AG10803 (cell line): Measurements from ENCODE around the gene CENPH.

Source experiments
- DNase-seq: peaks from one replicate; pipeline ENCODE4 v3.0.0; 2010; ENCODE audit warnings: low read depth
- H3K4me3 ChIP-seq: 2 replicates; pipeline ENCODE4 v1.5.1; 2011; ENCODE audit warnings: mild to moderate bottlenecking, low read length, control low read depth
- TF ChIP-seq, protein P1 (sequence below): conservative IDR thresholded peaks from 2 replicates; pipeline ENCODE4 v1.5.1; 2011; ENCODE audit warnings: mild to moderate bottlenecking, low read length, control low read depth, inconsistent platforms

The CENPH gene

DNA sequence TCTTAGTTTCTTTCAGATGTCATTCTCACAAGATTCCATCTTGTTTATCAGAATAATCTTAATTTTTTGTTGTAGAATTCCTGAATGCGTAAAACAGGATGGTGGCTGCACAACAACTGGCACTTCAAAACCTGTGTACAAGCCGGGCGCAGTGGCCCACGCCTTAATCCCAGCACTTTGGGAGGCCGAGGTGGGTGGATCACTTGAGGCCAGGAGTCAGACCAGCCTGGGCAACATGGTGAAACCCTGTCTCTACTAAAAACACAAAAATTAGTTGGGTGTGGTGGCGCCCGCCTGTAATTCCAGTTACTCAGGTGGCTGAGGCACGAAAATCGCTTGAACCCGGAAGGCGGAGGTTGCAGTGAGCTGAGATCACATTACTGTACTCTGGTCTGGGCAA lies 32.9 kb upstream of the CENPH start:
- no peak overlapping the region for H3K4me3 ChIP-seq
- TF ChIP-seq, protein P1, sequence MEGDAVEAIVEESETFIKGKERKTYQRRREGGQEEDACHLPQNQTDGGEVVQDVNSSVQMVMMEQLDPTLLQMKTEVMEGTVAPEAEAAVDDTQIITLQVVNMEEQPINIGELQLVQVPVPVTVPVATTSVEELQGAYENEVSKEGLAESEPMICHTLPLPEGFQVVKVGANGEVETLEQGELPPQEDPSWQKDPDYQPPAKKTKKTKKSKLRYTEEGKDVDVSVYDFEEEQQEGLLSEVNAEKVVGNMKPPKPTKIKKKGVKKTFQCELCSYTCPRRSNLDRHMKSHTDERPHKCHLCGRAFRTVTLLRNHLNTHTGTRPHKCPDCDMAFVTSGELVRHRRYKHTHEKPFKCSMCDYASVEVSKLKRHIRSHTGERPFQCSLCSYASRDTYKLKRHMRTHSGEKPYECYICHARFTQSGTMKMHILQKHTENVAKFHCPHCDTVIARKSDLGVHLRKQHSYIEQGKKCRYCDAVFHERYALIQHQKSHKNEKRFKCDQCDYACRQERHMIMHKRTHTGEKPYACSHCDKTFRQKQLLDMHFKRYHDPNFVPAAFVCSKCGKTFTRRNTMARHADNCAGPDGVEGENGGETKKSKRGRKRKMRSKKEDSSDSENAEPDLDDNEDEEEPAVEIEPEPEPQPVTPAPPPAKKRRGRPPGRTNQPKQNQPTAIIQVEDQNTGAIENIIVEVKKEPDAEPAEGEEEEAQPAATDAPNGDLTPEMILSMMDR = no peak
- no peak for DNase-seq

DNA sequence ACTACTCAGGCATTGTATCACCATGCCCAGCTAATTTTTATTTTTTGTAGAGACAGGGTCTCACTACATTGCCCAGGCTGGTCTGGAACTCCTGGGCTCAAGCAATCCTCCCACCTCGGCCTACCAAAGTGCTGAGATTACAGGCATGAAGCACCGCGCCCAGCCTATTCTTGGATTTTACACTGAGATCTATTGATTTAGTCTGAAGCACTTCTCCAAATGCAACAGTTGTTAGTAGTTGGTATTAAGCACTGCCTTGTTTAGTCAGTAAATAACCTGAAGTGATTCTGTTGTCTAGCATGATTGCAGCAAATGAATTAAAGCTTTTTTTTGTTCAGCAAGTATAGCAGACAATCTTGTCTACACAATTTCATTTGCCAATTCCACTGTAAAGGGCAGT lies 31.3 kb upstream of the CENPH start:
- H3K4me3 ChIP-seq = no peak overlapping the region
- TF ChIP-seq, protein P1 = no peak
- no peak for DNase-seq

DNA sequence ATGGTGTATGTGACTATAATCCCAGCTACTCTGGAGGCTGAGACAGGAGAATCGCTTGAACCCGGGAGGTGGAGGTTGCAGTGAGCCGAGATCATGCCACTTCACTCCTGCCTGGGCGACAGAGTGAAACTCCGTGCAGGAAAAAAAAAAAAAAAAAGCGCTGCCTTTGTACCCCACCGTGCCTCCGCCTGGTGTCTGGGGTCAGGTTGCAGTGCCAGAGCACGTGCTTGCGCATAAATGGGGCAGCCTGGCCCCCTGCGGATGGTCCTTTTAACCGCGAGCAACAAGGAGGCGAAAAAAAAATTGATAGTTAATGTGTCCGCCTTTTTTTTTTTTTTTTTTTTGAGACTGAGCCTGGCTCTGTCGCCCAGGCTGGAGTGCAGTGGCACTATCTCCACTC lies 28.7 kb upstream of the CENPH start:
- DNase-seq = no peak
- H3K4me3 ChIP-seq = no peak overlapping the region
- TF ChIP-seq, protein P1 = no peak

DNA sequence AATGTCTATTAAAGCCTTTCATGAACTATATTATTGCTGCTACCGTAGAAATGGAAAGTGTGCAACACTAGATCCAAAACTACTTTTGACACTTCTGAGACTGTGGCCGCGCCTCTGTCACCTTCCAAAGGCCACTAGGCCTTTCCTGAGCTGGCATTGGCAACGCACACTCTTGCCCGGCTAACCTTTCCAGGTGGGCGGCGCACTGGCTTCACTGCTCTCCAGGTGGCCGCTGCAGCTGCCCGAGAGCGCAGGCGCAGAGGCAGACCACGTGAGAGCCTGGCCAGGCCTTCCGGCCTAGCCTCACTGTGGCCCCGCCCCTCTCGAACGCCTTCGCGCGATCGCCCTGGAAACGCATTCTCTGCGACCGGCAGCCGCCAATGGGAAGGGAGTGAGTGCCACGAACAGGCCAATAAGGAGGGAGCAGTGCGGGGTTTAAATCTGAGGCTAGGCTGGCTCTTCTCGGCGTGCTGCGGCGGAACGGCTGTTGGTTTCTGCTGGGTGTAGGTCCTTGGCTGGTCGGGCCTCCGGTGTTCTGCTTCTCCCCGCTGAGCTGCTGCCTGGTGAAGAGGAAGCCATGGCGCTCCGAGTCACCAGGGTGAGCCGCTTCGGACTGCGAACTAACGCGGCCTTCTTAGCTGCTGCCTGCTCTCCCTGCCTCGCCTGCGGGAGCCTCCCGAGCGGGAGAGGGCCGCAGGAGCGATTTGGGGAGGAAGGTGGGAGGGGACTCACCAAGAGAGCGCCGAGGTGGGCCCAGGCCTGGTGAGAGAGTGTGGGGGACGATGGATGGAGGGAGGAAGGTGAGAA lies 22.5 kb upstream of the CENPH start, which contains the start of gene CCNB1:
CCNB1 (plus strand) TSS at position 465 of the 807 bp plus-strand sequence; CDS start at position 578, 113 bp downstream.
- peak within 1 kb of the TSS; percentile 86 for H3K4me3 ChIP-seq
- DNase-seq = peak; percentile 94
- TF ChIP-seq, protein P1 = no peak

DNA sequence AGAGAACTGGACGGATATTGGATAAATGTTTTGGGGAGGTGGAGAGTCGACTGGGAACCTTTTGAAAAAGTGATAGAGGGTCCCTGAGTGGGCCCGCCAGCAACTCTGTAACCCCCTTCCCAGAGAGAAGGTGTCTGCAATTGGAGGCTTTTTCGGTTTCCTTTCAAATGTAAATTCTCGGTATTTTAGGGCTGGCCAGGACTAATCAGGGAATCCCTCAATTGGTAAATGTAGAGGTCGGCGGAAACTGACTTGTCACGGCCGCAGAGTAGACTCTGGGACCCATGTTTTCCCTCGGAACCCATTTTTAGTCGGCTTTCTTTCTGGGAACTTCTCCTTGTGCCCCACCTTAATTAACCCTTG lies 21.9 kb upstream of the CENPH start:
- no peak for DNase-seq

DNA sequence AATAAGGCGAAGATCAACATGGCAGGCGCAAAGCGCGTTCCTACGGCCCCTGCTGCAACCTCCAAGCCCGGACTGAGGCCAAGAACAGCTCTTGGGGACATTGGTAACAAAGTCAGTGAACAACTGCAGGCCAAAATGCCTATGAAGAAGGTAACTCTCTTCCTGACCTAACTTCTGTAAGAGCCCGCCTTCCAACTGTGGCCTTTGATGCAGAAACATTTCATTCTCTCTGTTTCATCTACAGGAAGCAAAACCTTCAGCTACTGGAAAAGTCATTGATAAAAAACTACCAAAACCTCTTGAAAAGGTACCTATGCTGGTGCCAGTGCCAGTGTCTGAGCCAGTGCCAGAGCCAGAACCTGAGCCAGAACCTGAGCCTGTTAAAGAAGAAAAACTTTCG lies 21.5 kb upstream of the CENPH start:
- TF ChIP-seq, protein P1 = no peak
- peak overlapping the region; percentile 86 for H3K4me3 ChIP-seq
- DNase-seq = no peak

More for the DNA sequence above, 21.9 kb upstream of the CENPH start:
- TF ChIP-seq, protein P1 = no peak
- H3K4me3 ChIP-seq = peak overlapping the region; percentile 86

DNA sequence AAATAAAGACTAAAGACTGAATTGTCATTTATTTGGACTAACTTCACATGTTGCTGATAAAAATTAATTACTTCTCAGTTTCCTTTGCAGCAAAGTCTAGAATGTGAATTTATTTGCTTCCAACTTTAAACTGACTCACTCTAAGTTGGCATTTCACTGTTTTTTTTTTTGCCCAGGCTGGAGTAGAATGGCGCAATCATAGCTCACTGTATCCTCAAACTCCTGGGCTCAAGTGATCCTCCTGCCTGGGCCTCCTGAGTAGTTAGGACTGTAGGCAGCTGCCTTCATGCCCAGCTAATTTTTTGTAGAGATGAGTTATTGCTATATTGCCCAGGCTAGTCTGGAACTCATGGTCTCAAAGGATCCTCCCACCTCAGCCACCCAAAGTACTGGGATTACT lies 18.9 kb upstream of the CENPH start:
- H3K4me3 ChIP-seq = no peak overlapping the region
- TF ChIP-seq, protein P1 = no peak
- peak; percentile 22 for DNase-seq
